ENCODE results near the gene TIAM1. TPM values are rescaled to one million over a fixed set of nuclear protein-coding genes. Genes with fewer than 3 reads are reported as not detected.

Gene TIAM1
- total RNA-seq, 3 donors from 2014 or later: 6.2 to 11.6 (median 10.4) TPM

- intact Hi-C loops (cut with DNase I, micrococcal nuclease): no loop called here
Measured at GRCh38 chr21:31190516-31190915, 153.5 kb downstream of the TIAM1 start.

GRCh38 chr21:31187499-31187898, 156.6 kb downstream of the TIAM1 start:
- ATAC-seq (no peak), DNase-seq (no peak)
- intact Hi-C loops (cut with DNase I, micrococcal nuclease): loop anchor here in 1 of 2 donors (10.0 kb wide), 1 partner anchor 93 kb away; no protein-coding TSS in a partner anchor
- H3K4me3 ChIP-seq: no peak overlapping the region
- no peaks in the 10 kb centered on the region for H3K36me3 ChIP-seq (ENCODE audit: low read depth)
- H3K9me3 ChIP-seq: no peaks in the 10 kb centered on the region
- TF ChIP-seq CTCF (IDR thresholded peaks at IDR 0.05): no peak
- H3K4me1 ChIP-seq (ENCODE audit: low read depth): no peaks in the 10 kb centered on the region

More at GRCh38 chr21:31190516-31190915, 153.5 kb downstream of the TIAM1 start:
- TF ChIP-seq CTCF (IDR thresholded peaks at IDR 0.05): no peak
- no peak for ATAC-seq
- H3K9me3 ChIP-seq: no peaks in the 10 kb centered on the region
- no peak overlapping the region for H3K4me3 ChIP-seq
- DNase-seq: no peak
- no peaks in the 10 kb centered on the region for H3K4me1 ChIP-seq (ENCODE audit: low read depth)
- H3K36me3 ChIP-seq (ENCODE audit: low read depth): no peaks in the 10 kb centered on the region

- no peaks in the 10 kb centered on the region for H3K36me3 ChIP-seq (ENCODE audit: low read depth)
- H3K9me3 ChIP-seq: no peaks in the 10 kb centered on the region
- H3K4me1 ChIP-seq (ENCODE audit: low read depth): no peaks in the 10 kb centered on the region
- intact Hi-C loops (cut with DNase I, micrococcal nuclease): loop anchor here in 1 of 2 donors (10.0 kb wide), 1 partner anchor 92 kb away; no protein-coding TSS in a partner anchor
- no peak for TF ChIP-seq CTCF (IDR thresholded peaks at IDR 0.05)
- H3K4me3 ChIP-seq: no peak overlapping the region
- DNase-seq (no peak), ATAC-seq (peak; percentile 40)
Measured at GRCh38 chr21:31186916-31187315, 157.1 kb downstream of the TIAM1 start.

GRCh38 chr21:31185663-31186062, 158.4 kb downstream of the TIAM1 start:
- no peak overlapping the region for H3K4me3 ChIP-seq
- no peaks in the 10 kb centered on the region for H3K36me3 ChIP-seq (ENCODE audit: low read depth)
- intact Hi-C loops (cut with DNase I, micrococcal nuclease): loop anchor here in 1 of 2 donors (10.0 kb wide), 1 partner anchor 91 kb away; no protein-coding TSS in a partner anchor
- no peak for ATAC-seq
- TF ChIP-seq CTCF (IDR thresholded peaks at IDR 0.05): no peak
- DNase-seq: no peak
- no peaks in the 10 kb centered on the region for H3K9me3 ChIP-seq
- H3K4me1 ChIP-seq (ENCODE audit: low read depth): no peaks in the 10 kb centered on the region

- no peak for TF ChIP-seq CTCF (IDR thresholded peaks at IDR 0.05)
- Histone ChIP-seq H3K36me3 (ENCODE audit: low read depth) (no peaks in the 10 kb centered on the region), H3K9me3 (no peaks in the 10 kb centered on the region), H3K4me1 (ENCODE audit: low read depth) (no peaks in the 10 kb centered on the region), H3K4me3 (no peak overlapping the region)
- DNase-seq: no peak
- no peak for ATAC-seq
- intact Hi-C loops (cut with DNase I, micrococcal nuclease): loop anchor here in 1 of 2 donors (10.0 kb wide), 1 partner anchor 90 kb away; no protein-coding TSS in a partner anchor
Measured at GRCh38 chr21:31184876-31185275, 159.2 kb downstream of the TIAM1 start.

- peak; percentile 37 for ATAC-seq
- H3K36me3 ChIP-seq (ENCODE audit: low read depth): no peaks in the 10 kb centered on the region
- no peak for TF ChIP-seq CTCF (IDR thresholded peaks at IDR 0.05)
- intact Hi-C loops (cut with DNase I, micrococcal nuclease): loop anchor here in 1 of 2 donors (10.0 kb wide), 1 partner anchor 90 kb away; no protein-coding TSS in a partner anchor
- no peak for DNase-seq
- H3K9me3 ChIP-seq: no peaks in the 10 kb centered on the region
- H3K4me1 ChIP-seq (ENCODE audit: low read depth): no peaks in the 10 kb centered on the region
- no peak overlapping the region for H3K4me3 ChIP-seq
Measured at GRCh38 chr21:31184459-31184858, 159.6 kb downstream of the TIAM1 start.

Data from mucosa of descending colon (tissue), 3 donors.